GM21447 (cell line): ENCODE results near the gene FAM13A.
A peak's percentile ranks its signal among the peaks of the same experiment; 100 is the strongest.

Experiments
- ATAC-seq: cut with Tn5 transposase; IDR thresholded peaks from one replicate; pipeline ENCODE4 v1.9.1; 2021; ENCODE audit not compliant: unreplicated experiment

FAM13A gene

DNA sequence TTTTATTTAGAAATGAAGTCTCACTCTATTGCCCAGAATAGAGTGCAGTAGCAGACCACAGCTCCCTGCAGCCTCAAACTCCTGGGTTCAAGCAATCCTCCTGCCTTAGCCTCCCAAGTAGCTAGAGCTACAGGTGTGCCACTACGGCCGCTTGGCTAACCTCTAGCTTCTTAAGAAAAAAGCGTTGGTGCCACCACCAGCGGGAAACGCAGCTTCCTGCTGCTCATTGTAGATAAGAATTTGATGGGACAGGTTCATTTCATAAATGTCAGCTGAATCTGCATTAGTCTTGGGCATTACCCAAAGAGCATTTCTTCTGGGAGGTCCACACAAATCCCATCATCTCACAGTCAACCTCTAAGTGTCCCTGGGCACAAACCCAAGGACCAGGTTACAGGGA is 326.2 kb downstream of the FAM13A start:
- ATAC-seq, result no peak

GRCh38 chr4:88729146-88729760 is 327.7 kb downstream of the FAM13A start:
- no peak for ATAC-seq

DNA sequence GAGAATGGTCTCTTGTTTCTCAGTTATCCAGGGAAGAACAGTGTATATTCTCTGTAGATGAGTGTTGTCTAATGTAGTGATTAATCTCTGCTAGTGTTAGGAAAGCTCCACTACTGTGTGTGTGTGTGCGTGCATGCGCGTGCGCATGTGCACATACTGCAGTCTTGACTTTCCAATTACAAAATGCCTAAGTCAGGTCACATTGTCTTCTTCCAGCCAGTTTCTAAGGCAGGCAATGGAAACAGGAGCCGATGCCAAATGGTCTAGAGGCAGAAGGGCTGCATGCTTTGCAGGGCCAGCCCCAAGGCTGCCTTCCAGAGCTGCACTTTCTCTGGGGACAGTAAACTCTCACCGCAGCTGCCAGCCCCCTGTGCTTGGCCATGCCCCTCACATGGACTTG is 328.8 kb downstream of the FAM13A start:
- no peak for ATAC-seq

DNA sequence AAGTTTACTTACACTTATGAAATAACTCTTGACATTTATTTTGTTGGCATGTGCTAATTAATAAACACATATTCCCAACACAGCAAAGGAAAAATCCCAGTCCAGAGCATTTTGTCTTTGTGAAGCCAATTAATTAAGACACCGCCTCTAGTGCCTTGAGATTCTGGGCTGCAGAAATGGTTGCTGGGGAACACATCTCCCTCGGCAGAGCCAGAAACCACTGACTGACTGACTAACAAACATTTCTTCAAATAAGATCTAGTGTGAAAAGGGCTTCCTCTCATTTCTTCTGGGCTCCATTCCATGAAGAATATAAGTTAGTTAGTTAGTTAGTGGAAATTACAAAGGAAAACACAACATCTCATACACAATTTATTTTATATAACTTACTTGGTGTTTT is 331.0 kb downstream of the FAM13A start:
- ATAC-seq, result no peak

- ATAC-seq, result no peak
Measured at GRCh38 chr4:88725143-88725542, 331.8 kb downstream of the FAM13A start.

GRCh38 chr4:88724406-88724805 is 332.6 kb downstream of the FAM13A start:
- no peak for ATAC-seq

DNA sequence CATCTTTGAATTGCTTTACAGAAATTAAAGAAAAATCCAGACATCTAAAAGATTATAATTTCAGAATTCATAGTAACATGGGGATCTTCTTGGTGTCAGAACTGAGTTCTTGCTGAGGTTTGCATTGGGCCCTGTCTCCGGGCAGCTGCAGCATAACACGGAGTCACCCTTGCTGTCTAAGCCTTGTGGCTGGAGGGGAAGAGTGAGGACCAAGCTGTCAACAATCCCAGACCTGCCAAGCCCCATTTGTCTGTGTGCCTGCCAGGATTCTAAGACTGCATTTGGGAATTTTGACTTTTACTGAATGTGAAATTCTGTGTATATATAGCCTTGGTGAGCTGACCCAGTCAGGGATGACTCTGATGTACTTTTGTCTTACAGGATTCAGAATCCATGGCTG is 334.2 kb downstream of the FAM13A start:
- ATAC-seq, result no peak

- ATAC-seq, result no peak
Measured at GRCh38 chr4:88722276-88722780, 334.7 kb downstream of the FAM13A start.

GRCh38 chr4:88720451-88721428 is 336.2 kb downstream of the FAM13A start:
- ATAC-seq, result no peak

DNA sequence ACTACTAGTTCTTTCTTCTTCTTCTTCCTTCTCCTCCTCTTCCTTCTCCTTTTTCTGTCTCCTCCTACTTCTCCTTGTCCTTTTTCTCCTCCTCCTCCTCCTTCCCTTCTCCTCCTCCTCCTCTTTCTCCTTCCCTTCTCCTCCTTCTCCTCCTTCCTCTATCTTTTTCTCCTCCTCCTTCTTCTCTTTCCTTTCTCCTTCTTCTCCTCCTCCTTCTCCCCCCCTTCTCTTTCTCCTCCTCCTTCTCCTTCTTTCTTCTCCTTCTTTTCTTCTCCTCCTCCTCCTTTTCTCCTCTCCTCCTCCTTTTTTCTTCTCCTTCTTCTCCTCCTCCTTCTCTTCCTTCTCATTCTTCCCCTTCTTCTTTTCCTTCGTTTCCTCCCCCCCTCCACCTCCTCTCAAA is 337.6 kb downstream of the FAM13A start:
- ATAC-seq, result no peak

- ATAC-seq, result no peak
Measured at GRCh38 chr4:88718098-88718497, 338.9 kb downstream of the FAM13A start.

DNA sequence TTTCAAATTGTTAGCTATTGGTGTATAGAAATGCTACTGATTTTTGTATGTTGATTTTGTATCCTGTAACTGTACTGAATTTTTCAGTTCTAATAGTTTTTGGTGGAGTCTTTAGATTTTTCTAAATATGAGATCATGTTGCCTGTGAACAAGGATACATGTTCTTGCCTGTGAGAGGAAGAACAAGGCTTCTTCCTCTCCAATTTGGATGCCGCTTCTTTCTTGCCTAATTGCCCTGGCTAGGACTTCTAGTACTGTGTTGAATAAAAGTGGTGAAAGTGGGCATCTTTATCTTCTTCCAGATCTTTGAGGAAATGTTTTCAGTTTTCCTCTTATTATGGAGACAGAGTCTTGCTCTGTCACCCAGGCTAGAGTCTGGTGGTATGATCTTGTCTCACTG is 343.2 kb downstream of the FAM13A start:
- ATAC-seq, result no peak

DNA sequence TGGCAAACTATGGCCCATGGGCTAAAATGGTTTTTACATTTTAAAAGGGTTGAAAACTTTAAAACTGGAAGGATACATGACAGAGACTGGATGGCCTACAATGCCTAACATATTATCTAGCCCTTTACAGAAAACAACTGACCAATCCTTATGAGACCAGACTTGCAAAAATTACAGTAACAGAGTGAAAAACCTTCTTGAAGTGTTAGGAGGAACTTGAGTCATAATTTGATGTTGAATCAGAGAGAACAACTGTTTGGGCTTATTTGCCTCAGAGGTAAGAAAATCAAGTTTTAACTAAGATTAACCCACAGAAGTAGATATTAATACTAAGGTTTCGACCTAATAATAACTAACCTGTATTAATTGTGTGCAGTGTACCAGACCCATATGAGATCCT is 347.0 kb downstream of the FAM13A start:
- ATAC-seq, result no peak

- no peak for ATAC-seq
Measured at GRCh38 chr4:88706574-88706973, 350.4 kb downstream of the FAM13A start.

DNA sequence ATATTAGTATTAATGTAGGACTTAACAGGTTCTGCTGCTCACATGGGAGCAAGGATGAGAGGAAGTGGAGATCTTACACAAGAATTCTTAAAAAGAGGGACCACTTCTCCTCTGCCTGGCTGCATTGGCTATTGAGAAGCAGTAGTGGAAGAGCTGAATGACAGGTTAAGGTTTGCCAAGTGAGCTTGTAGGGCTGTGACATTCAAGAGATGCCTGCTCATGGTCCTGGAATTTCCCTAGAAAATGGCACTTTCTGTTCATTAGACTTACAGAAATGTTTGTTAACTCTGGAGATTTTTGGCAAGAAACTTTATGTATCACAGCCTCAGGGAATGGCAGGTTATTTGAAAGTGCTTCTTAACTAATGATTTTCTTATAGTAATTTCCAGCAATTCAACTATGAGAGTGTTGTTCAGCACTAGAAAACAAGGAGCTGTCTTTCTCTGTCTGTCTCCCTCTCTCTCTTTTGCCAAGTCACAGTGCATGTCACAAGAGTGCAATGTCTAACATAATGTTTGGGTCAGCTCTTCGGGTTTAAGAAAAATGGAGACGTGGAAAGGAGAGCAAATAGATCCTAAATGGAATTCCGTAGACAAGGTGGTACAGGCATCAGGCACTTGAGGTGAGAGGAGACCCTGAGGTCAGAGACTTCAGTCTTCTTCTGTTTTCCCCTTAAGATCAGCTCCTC is 351.0 kb downstream of the FAM13A start:
- no peak for ATAC-seq

- no peak for ATAC-seq
Measured at GRCh38 chr4:88705223-88705622, 351.8 kb downstream of the FAM13A start.

- ATAC-seq, result no peak
Measured at GRCh38 chr4:88702782-88703181, 354.2 kb downstream of the FAM13A start.

- ATAC-seq, result no peak
Measured at GRCh38 chr4:88698519-88698918, 358.5 kb downstream of the FAM13A start.

GRCh38 chr4:88697588-88698329 is 359.2 kb downstream of the FAM13A start, which contains the start of gene NAP1L5:
Gene NAP1L5, minus strand, starts transcription at chr4:88697829. Its CDS starts 75 bp downstream, at chr4:88697754.
- peak; percentile 84 for ATAC-seq

DNA sequence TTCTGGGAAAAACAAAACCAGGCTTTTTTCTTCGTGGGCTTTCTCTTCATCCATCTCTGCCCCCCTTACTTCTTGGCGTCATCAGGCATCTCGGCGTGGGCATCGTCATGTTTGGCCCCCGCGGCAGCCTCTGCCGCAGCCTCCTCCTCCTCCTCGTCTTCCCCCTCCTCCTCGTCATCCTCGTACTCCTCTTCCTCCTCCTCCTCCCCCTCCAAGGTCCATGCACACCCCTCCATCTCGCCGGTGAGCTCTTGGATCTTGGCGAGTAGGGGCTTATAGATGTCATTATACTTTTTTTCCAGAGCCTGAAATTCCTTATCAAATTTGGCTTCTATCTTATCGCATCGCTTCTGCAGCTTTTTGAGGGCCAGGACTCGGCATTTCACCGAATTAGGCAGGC is 359.8 kb downstream of the FAM13A start:
- no peak for ATAC-seq

DNA sequence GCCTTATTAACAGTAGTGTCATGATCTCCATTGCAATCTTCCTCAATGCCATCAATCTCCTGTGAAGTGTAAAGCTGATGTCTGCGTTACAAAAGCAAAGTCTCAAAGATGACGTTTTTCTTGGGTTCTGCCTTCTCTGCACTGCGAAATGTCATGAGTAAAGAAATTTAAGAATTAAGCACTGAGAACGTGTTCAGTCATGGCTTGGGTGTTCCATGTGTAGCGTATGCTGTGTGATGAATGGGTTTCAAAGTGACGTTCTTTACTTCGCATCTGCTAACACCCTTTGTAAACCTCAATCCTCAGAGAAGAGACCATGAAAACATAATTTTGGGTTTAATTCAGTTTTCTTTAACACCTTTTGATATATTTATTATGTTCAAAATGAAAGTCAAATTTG is 360.4 kb downstream of the FAM13A start:
- ATAC-seq, result no peak
